Cortex of kidney (tissue), 1 donor: ENCODE results near the gene DISC1.
"Not testable (repeated sequence)": the region's sequence is repeated elsewhere in the genome, so short reads cannot be mapped to it uniquely, and the experiment has no call there.

Experiments
- DNase-seq: peaks from one replicate; lab custom pipeline; 2025; lab: John Stamatoyannopoulos, UW

DISC1 gene

GRCh38 chr1:231768416-231768815, 141.8 kb downstream of the DISC1 start:
- DNase-seq: no peak

GRCh38 chr1:231770506-231771175, 144.1 kb downstream of the DISC1 start:
- DNase-seq: no peak

GRCh38 chr1:231774719-231775335, 148.2 kb downstream of the DISC1 start:
- DNase-seq: no peak

- no peak for DNase-seq
Measured at GRCh38 chr1:231776010-231776756, 149.6 kb downstream of the DISC1 start.

- no peak for DNase-seq
Measured at GRCh38 chr1:231776757-231777062, 150.1 kb downstream of the DISC1 start.

- DNase-seq: no peak
Measured at GRCh38 chr1:231778009-231778719, 151.6 kb downstream of the DISC1 start.

GRCh38 chr1:231779081-231779480, 152.5 kb downstream of the DISC1 start:
- DNase-seq: no peak

- DNase-seq: no peak
Measured at GRCh38 chr1:231781892-231782291, 155.3 kb downstream of the DISC1 start.

- not testable (repeated sequence) for DNase-seq
Measured at GRCh38 chr1:231785073-231785472, 158.5 kb downstream of the DISC1 start.

GRCh38 chr1:231786126-231786525, 159.5 kb downstream of the DISC1 start:
- DNase-seq: no peak

GRCh38 chr1:231792634-231793033, 166.0 kb downstream of the DISC1 start:
- no peak for DNase-seq

- no peak for DNase-seq
Measured at GRCh38 chr1:231793893-231794292, 167.3 kb downstream of the DISC1 start.

GRCh38 chr1:231796141-231796540, 169.6 kb downstream of the DISC1 start:
- no peak for DNase-seq

- no peak for DNase-seq
Measured at GRCh38 chr1:231799363-231799986, 172.9 kb downstream of the DISC1 start.

- no peak for DNase-seq
Measured at GRCh38 chr1:231800108-231800507, 173.5 kb downstream of the DISC1 start.

- DNase-seq: no peak
Measured at GRCh38 chr1:231801042-231801585, 174.5 kb downstream of the DISC1 start.

- no peak for DNase-seq
Measured at GRCh38 chr1:231803353-231803752, 176.8 kb downstream of the DISC1 start.

GRCh38 chr1:231806623-231807495, 180.3 kb downstream of the DISC1 start:
- DNase-seq: no peak

- no peak for DNase-seq
Measured at GRCh38 chr1:231807541-231807940, 181.0 kb downstream of the DISC1 start.

- DNase-seq: no peak
Measured at GRCh38 chr1:231808116-231808515, 181.5 kb downstream of the DISC1 start.

GRCh38 chr1:231808990-231809389, 182.4 kb downstream of the DISC1 start:
- no peak for DNase-seq
